ENCODE data around the gene IFT57. TPM values are rescaled to one million over a fixed set of nuclear protein-coding genes. Genes with fewer than 3 reads are reported as not detected.

Gene IFT57
- total RNA-seq, 1 experiment from 2014 or later: 32.1 TPM

DNA sequence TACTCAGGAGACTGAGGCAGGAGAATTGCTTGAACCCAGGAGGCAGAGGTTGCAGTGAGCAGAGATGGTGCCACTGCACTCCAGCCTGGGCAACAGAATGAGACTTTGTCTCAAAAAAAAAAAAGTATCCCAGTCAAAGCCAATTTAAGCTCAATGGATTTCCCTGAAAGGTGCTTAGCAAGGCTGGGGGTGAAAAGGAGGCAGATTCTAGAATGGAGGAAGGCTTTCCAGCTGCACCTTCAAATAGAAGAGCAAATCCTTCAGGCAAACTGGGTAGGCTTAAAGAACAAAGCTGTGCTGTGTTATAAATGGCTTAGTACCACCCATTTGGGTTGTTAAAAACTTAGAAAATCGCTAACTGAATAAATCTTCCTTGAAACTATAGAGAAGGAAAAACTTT lies 3.0 kb upstream of the IFT57 start:
- ATAC-seq: no peak
- Mint-ChIP-seq H3K27ac (no peak overlapping the region), H3K4me1 (peaks cover 22% of the 10 kb centered on the region), H3K36me3 (no peaks in the 10 kb centered on the region), H3K4me3 (no peak overlapping the region), H3K9me3 (no peaks in the 10 kb centered on the region), H3K27me3 (ENCODE audit: low read depth) (no peaks in the 10 kb centered on the region; the same call in 1 of the 2 replicates)
- no peak for DNase-seq (ENCODE audit: low spot score)
- POLR2A ChIA-PET: interaction anchor here (1.2 kb wide), 1 partner anchor 12 kb away, joined by 4 read pairs; no protein-coding TSS in a partner anchor
- CTCF ChIA-PET: no interaction called here
- TF ChIP-seq, protein P1, sequence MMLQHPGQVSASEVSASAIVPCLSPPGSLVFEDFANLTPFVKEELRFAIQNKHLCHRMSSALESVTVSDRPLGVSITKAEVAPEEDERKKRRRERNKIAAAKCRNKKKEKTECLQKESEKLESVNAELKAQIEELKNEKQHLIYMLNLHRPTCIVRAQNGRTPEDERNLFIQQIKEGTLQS (CRISPR knock-in tag; conservative IDR thresholded peaks at IDR 0.05): no peak
- TF ChIP-seq FOXK1 (CRISPR knock-in tag; IDR thresholded peaks at IDR 0.05): no peak
- no peak for TF ChIP-seq ZNF138 (CRISPR knock-in tag; conservative IDR thresholded peaks at IDR 0.05)
- TF ChIP-seq, protein P2, sequence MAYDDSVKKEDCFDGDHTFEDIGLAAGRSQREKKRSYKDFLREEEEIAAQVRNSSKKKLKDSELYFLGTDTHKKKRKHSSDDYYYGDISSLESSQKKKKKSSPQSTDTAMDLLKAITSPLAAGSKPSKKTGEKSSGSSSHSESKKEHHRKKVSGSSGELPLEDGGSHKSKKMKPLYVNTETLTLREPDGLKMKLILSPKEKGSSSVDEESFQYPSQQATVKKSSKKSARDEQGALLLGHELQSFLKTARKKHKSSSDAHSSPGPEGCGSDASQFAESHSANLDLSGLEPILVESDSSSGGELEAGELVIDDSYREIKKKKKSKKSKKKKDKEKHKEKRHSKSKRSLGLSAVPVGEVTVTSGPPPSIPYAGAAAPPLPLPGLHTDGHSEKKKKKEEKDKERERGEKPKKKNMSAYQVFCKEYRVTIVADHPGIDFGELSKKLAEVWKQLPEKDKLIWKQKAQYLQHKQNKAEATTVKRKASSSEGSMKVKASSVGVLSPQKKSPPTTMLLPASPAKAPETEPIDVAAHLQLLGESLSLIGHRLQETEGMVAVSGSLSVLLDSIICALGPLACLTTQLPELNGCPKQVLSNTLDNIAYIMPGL (CRISPR knock-in tag; IDR thresholded peaks at IDR 0.05): no peak
- TF ChIP-seq ZNF281 (CRISPR knock-in tag; IDR thresholded peaks at IDR 0.05): no peak
- TF ChIP-seq, protein P3, sequence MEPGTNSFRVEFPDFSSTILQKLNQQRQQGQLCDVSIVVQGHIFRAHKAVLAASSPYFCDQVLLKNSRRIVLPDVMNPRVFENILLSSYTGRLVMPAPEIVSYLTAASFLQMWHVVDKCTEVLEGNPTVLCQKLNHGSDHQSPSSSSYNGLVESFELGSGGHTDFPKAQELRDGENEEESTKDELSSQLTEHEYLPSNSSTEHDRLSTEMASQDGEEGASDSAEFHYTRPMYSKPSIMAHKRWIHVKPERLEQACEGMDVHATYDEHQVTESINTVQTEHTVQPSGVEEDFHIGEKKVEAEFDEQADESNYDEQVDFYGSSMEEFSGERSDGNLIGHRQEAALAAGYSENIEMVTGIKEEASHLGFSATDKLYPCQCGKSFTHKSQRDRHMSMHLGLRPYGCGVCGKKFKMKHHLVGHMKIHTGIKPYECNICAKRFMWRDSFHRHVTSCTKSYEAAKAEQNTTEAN (CRISPR knock-in tag; IDR thresholded peaks at IDR 0.05): no peak
- no peak for TF ChIP-seq NFYB (CRISPR knock-in tag; conservative IDR thresholded peaks at IDR 0.05; ENCODE audit: low read depth)
- TF ChIP-seq USF2 (CRISPR knock-in tag; IDR thresholded peaks at IDR 0.05): no peak
- no peak for TF ChIP-seq ZNF317 (CRISPR knock-in tag; IDR thresholded peaks at IDR 0.05; ENCODE audit: borderline replicate concordance, low read depth)
- no peak for TF ChIP-seq SP1 (CRISPR knock-in tag; conservative IDR thresholded peaks at IDR 0.05)
- no peak for TF ChIP-seq KAT7 (CRISPR knock-in tag; IDR thresholded peaks at IDR 0.05; ENCODE audit: borderline replicate concordance)
- no peak for TF ChIP-seq CREM (CRISPR knock-in tag; IDR thresholded peaks at IDR 0.05)
- TF ChIP-seq HMGA2 (CRISPR knock-in tag; IDR thresholded peaks at IDR 0.05): no peak
- TF ChIP-seq FOXP1 (CRISPR knock-in tag; IDR thresholded peaks at IDR 0.05; ENCODE audit: borderline replicate concordance): no peak
- TF ChIP-seq, protein P4, sequence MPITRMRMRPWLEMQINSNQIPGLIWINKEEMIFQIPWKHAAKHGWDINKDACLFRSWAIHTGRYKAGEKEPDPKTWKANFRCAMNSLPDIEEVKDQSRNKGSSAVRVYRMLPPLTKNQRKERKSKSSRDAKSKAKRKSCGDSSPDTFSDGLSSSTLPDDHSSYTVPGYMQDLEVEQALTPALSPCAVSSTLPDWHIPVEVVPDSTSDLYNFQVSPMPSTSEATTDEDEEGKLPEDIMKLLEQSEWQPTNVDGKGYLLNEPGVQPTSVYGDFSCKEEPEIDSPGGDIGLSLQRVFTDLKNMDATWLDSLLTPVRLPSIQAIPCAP (CRISPR knock-in tag; IDR thresholded peaks at IDR 0.05): no peak
- TF ChIP-seq, protein P5, sequence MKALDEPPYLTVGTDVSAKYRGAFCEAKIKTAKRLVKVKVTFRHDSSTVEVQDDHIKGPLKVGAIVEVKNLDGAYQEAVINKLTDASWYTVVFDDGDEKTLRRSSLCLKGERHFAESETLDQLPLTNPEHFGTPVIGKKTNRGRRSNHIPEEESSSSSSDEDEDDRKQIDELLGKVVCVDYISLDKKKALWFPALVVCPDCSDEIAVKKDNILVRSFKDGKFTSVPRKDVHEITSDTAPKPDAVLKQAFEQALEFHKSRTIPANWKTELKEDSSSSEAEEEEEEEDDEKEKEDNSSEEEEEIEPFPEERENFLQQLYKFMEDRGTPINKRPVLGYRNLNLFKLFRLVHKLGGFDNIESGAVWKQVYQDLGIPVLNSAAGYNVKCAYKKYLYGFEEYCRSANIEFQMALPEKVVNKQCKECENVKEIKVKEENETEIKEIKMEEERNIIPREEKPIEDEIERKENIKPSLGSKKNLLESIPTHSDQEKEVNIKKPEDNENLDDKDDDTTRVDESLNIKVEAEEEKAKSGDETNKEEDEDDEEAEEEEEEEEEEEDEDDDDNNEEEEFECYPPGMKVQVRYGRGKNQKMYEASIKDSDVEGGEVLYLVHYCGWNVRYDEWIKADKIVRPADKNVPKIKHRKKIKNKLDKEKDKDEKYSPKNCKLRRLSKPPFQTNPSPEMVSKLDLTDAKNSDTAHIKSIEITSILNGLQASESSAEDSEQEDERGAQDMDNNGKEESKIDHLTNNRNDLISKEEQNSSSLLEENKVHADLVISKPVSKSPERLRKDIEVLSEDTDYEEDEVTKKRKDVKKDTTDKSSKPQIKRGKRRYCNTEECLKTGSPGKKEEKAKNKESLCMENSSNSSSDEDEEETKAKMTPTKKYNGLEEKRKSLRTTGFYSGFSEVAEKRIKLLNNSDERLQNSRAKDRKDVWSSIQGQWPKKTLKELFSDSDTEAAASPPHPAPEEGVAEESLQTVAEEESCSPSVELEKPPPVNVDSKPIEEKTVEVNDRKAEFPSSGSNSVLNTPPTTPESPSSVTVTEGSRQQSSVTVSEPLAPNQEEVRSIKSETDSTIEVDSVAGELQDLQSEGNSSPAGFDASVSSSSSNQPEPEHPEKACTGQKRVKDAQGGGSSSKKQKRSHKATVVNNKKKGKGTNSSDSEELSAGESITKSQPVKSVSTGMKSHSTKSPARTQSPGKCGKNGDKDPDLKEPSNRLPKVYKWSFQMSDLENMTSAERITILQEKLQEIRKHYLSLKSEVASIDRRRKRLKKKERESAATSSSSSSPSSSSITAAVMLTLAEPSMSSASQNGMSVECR (CRISPR knock-in tag; IDR thresholded peaks at IDR 0.05; ENCODE audit: borderline replicate concordance): no peak
- TF ChIP-seq, protein P6, sequence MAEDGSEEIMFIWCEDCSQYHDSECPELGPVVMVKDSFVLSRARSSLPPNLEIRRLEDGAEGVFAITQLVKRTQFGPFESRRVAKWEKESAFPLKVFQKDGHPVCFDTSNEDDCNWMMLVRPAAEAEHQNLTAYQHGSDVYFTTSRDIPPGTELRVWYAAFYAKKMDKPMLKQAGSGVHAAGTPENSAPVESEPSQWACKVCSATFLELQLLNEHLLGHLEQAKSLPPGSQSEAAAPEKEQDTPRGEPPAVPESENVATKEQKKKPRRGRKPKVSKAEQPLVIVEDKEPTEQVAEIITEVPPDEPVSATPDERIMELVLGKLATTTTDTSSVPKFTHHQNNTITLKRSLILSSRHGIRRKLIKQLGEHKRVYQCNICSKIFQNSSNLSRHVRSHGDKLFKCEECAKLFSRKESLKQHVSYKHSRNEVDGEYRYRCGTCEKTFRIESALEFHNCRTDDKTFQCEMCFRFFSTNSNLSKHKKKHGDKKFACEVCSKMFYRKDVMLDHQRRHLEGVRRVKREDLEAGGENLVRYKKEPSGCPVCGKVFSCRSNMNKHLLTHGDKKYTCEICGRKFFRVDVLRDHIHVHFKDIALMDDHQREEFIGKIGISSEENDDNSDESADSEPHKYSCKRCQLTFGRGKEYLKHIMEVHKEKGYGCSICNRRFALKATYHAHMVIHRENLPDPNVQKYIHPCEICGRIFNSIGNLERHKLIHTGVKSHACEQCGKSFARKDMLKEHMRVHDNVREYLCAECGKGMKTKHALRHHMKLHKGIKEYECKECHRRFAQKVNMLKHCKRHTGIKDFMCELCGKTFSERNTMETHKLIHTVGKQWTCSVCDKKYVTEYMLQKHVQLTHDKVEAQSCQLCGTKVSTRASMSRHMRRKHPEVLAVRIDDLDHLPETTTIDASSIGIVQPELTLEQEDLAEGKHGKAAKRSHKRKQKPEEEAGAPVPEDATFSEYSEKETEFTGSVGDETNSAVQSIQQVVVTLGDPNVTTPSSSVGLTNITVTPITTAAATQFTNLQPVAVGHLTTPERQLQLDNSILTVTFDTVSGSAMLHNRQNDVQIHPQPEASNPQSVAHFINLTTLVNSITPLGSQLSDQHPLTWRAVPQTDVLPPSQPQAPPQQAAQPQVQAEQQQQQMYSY (CRISPR knock-in tag; IDR thresholded peaks at IDR 0.05): no peak
- TF ChIP-seq ELF4 (CRISPR knock-in tag; IDR thresholded peaks at IDR 0.05; ENCODE audit: low read depth): no peak
- TF ChIP-seq SOX15 (CRISPR knock-in tag; IDR thresholded peaks at IDR 0.05): no peak
- no peak for TF ChIP-seq NFE2L1 (CRISPR knock-in tag; IDR thresholded peaks at IDR 0.05)
